Upper lobe of left lung (tissue), 4 donors: Measurements from ENCODE around the gene RMDN3.

Experiments
- CTCF ChIP-seq, 6 experiments: fragments of 450-650 bp in 4 of 6; fragments of 200-600 bp in 2 of 6; sonication (generic) in 2 of 6; IDR thresholded peaks; one replicate each; pipeline ENCODE4 v1.5.1; 2016 to 2019; ENCODE audit warnings: antibody characterized with exemption in 6 of 6
- POLR2AphosphoS5 ChIP-seq, 2 donors: sonication (generic); formaldehyde crosslinking; IDR thresholded peaks; one replicate each; pipeline ENCODE4 v1.5.1; 2017; ENCODE audit warnings: antibody characterized with exemption in 2 of 2

GRCh38 chr15:40789119-40789518, 34.1 kb upstream of the RMDN3 start:
- TF ChIP-seq CTCF (IDR thresholded peaks at IDR 0.05) (no peak), POLR2AphosphoS5 (IDR thresholded peaks at IDR 0.05) (no peak)
